ENCODE data around the gene CASZ1. TPM values are rescaled to one million over a fixed set of nuclear protein-coding genes. Genes with fewer than 3 reads are reported as not detected.

The CASZ1 gene
- total and polyA plus RNA-seq, 3 donors from 2014 or later, result 9.4 to 12.3 (median 10.3) TPM

DNA sequence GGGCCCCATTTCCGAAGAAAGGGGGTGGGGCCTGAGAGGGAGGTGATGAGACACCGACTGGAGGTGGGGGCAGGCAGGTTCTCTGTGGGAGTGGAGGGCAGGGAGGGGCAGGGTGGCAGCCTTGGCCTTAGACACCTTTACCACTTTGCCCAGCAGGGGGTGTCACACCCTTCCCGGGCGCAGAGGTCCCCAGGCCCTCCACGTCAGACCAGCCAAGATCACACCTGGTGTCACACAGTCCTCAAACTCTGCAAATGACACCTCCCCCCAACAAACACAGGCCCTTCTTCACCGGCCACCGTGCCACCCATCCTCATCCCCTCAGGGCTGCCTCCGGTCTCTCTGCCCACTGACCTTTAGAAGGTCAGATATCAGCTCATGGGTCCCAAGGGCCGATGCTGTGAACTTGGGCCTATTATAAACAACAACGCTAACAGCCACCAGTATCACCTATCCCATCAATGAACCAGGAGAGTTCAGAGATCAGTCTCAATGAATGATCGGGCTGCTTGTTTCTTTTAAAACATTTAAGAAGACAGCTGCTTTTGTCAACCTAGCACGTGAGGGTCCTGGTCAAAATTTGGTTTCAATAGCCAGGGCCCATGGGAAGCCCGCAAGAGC lies 103.9 kb downstream of the CASZ1 start:
- Histone ChIP-seq H3K4me3 (no peak overlapping the region), H3K36me3 (ENCODE audit: low read depth, missing control alignments) (no peaks in the 10 kb centered on the region), H3K9me3 (no peaks in the 10 kb centered on the region), H3K27ac (no peak overlapping the region), H3K27me3 (no peaks in the 10 kb centered on the region), H3K4me1 (no peaks in the 10 kb centered on the region)
- TF ChIP-seq CTCF (IDR thresholded peaks at IDR 0.05), result peak in 1 of 3 experiments; percentile 31
- no peak for TF ChIP-seq POLR2A (IDR thresholded peaks at IDR 0.05)
- DNase-seq, result no peak
- WGBS, 2 donors, result 75 to 82% methylated on average over 11 to 13 of the region's 13 CpGs
- intact Hi-C loops (cut with DNase I; ENCODE audit: low total_unique reads), result no loop called here

- no peak for DNase-seq
- Histone ChIP-seq H3K4me3 (no peak overlapping the region), H3K9me3 (no peaks in the 10 kb centered on the region), H3K36me3 (ENCODE audit: low read depth, missing control alignments) (no peaks in the 10 kb centered on the region), H3K4me1 (peaks cover 6% of the 10 kb centered on the region), H3K27me3 (no peaks in the 10 kb centered on the region), H3K27ac (no peak overlapping the region)
- TF ChIP-seq CTCF (IDR thresholded peaks at IDR 0.05), result no peak
- no peak for TF ChIP-seq POLR2A (IDR thresholded peaks at IDR 0.05)
- 64 to 100% methylated on average over 1 of the region's 1 CpG for WGBS, 2 donors
- intact Hi-C loops (cut with DNase I; ENCODE audit: low total_unique reads), result no loop called here
Observed at GRCh38 chr1:10691740-10692125, 104.7 kb downstream of the CASZ1 start.

DNA sequence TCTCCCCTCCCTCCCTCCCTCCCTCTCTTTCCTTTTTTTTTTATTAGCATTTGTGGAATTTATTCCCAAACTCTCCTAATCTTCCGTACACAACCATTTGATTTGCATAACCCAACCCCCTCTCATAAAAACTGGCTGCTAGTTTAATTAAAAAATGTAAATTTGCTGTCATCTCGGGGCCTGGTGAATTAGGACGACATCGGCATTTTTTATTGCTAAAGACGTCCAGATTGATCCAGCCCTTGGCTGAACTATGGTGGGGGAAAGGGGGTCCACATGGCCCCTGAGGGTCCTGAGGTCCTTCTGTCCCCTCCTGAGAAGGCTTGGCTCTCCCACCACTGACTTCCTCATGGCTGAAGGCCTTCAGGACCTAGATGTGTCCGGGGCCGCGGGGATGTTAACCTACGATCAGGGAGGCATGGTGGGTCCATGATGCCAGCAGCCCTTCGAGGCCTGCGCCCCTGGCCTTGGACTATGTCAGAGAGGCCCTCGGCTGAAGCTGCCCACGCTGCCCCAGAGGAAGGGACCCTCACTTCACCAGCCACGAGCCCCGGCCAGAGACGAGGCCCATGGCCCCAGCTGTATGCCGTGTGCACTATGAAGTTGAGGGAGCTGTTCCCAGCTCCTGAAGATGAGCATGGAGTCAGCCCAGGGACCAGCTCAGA lies 105.2 kb downstream of the CASZ1 start:
- Histone ChIP-seq H3K27ac (no peak overlapping the region), H3K4me3 (no peak overlapping the region), H3K4me1 (peaks cover 11% of the 10 kb centered on the region), H3K27me3 (no peaks in the 10 kb centered on the region), H3K36me3 (ENCODE audit: low read depth, missing control alignments) (no peaks in the 10 kb centered on the region), H3K9me3 (no peaks in the 10 kb centered on the region)
- no peak for DNase-seq
- WGBS, 2 donors, result 89 to 96% methylated on average over 7 to 17 of the region's 17 CpGs
- intact Hi-C loops (cut with DNase I; ENCODE audit: low total_unique reads), result no loop called here
- TF ChIP-seq CTCF (IDR thresholded peaks at IDR 0.05) (no peak), POLR2A (IDR thresholded peaks at IDR 0.05) (no peak)

GRCh38 chr1:10690484-10690883 lies 106.0 kb downstream of the CASZ1 start:
- intact Hi-C loops (cut with DNase I; ENCODE audit: low total_unique reads), result no loop called here
- Histone ChIP-seq H3K27ac (no peak overlapping the region), H3K4me1 (peaks cover 18% of the 10 kb centered on the region), H3K4me3 (no peak overlapping the region), H3K27me3 (no peaks in the 10 kb centered on the region), H3K36me3 (ENCODE audit: low read depth, missing control alignments) (no peaks in the 10 kb centered on the region), H3K9me3 (no peaks in the 10 kb centered on the region)
- no peak for DNase-seq
- TF ChIP-seq CTCF (IDR thresholded peaks at IDR 0.05) (no peak), POLR2A (IDR thresholded peaks at IDR 0.05) (no peak)
- 91 to 93% methylated on average over 17 of the region's 17 CpGs for WGBS, 2 donors

DNA sequence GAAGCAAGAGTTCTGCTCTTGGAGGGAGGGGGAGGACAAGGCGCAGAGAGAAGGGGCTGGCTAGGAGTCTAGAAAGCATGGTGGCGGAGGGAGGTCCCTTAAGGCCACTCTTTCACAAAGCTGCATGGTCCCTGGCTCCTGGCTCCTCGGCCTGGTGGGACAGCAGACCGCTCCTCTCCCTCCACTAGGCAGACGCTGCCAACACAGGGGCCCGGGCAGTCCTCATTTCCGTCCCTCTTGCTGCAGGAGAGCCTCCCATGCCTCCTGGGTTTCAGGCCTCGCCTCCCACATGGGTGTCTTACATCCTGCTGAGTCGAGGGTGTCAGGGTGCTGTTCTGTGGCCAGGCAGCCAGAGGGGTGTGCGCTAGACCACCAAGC lies 108.0 kb downstream of the CASZ1 start:
- Histone ChIP-seq H3K27ac (no peak overlapping the region), H3K4me1 (peaks cover 20% of the 10 kb centered on the region), H3K36me3 (ENCODE audit: low read depth, missing control alignments) (no peaks in the 10 kb centered on the region), H3K27me3 (no peaks in the 10 kb centered on the region), H3K4me3 (no peak overlapping the region), H3K9me3 (no peaks in the 10 kb centered on the region)
- WGBS, 2 donors, result 87 to 94% methylated on average over 8 to 10 of the region's 10 CpGs
- no peak for DNase-seq
- TF ChIP-seq POLR2A (IDR thresholded peaks at IDR 0.05), result no peak
- no peak for TF ChIP-seq CTCF (IDR thresholded peaks at IDR 0.05)
- intact Hi-C loops (cut with DNase I; ENCODE audit: low total_unique reads), result no loop called here

Data from testis (tissue), 3 donors.